Neural cell (in vitro differentiated cells): Measurements from ENCODE around the gene SH3D19. TPM values are rescaled to one million over a fixed set of nuclear protein-coding genes. Genes with fewer than 3 reads are reported as not detected.
"Not testable (repeated sequence)": the region's sequence is repeated elsewhere in the genome, so short reads cannot be mapped to it uniquely, and the experiment has no call there.

ENCODE experiments used
- H2AFZ ChIP-seq: fragments of 200-600, 300-800 bp; sonication (generic), shearing (Covaris generic); 2 replicates; pipeline ENCODE4 v1.6.0; 2014; ENCODE audit warnings: low read depth, mild to moderate bottlenecking, antibody characterized with exemption, low read length, moderate library complexity
- H3F3A ChIP-seq: fragments of 200-600 bp; shearing (Covaris generic); 2 replicates; pipeline ENCODE4 v1.6.1; 2016; ENCODE audit warnings: mild to moderate bottlenecking, moderate library complexity, mixed read lengths, antibody characterized with exemption, low read length; ENCODE audit not compliant: insufficient read depth, poor library complexity, severe bottlenecking
- H3K27ac ChIP-seq: fragments of 200-600, 300-800 bp; sonication (generic), shearing (Covaris generic); 2 replicates; pipeline ENCODE4 v1.5.1; 2014; ENCODE audit warnings: mild to moderate bottlenecking, low read length, moderate library complexity
- H3K27me3 ChIP-seq: fragments of 300-800, 200-600 bp; sonication (generic), shearing (Covaris generic); 2 replicates; pipeline ENCODE4 v1.6.0; 2014; ENCODE audit warnings: mild to moderate bottlenecking, low read depth, low read length, moderate library complexity; ENCODE audit not compliant: insufficient read depth
- H3K36me3 ChIP-seq: fragments of 300-800, 200-600 bp; sonication (generic), shearing (Covaris generic); 2 replicates; pipeline ENCODE4 v1.5.1; 2014; ENCODE audit warnings: mild to moderate bottlenecking, antibody characterized with exemption, low read length, moderate library complexity; ENCODE audit not compliant: insufficient read depth
- H3K4me2 ChIP-seq: fragments of 300-800, 200-600 bp; sonication (generic), shearing (Covaris generic); 2 replicates; pipeline ENCODE4 v1.6.0; 2014; ENCODE audit warnings: mild to moderate bottlenecking, low read length
- H3K4me3 ChIP-seq: fragments of 300-800, 200-600 bp; sonication (generic), shearing (Covaris generic); 2 replicates; pipeline ENCODE4 v1.5.1; 2014; ENCODE audit warnings: mild to moderate bottlenecking, low read length, moderate library complexity
- H3K79me2 ChIP-seq: fragments of 200-600 bp; shearing (Covaris generic); replicated peaks from 2 replicates; pipeline ENCODE4 v1.6.0; 2014; ENCODE audit warnings: mild to moderate bottlenecking, low read length, moderate library complexity; ENCODE audit not compliant: insufficient read depth
- H3K9ac ChIP-seq: fragments of 300-800, 200-600 bp; sonication (generic), shearing (Covaris generic); 2 replicates; pipeline ENCODE4 v1.6.1; 2016; ENCODE audit warnings: mild to moderate bottlenecking, low read length, mixed read lengths
- H3K9me2 ChIP-seq: fragments of 200-600 bp; shearing (Covaris generic); 2 replicates; pipeline ENCODE4 v1.6.1; 2016; ENCODE audit warnings: mild to moderate bottlenecking, low read length, mixed read lengths; ENCODE audit not compliant: insufficient read depth
- H3K9me3 ChIP-seq: fragments of 200-600, 300-800 bp; sonication (generic), shearing (Covaris generic); 2 replicates; pipeline ENCODE4 v1.6.1; 2016; ENCODE audit warnings: mild to moderate bottlenecking, mixed run types, low read length, moderate library complexity, mixed read lengths
- H4K20me1 ChIP-seq: fragments of 200-600 bp; shearing (Covaris generic); 2 replicates; pipeline ENCODE4 v1.6.1; 2016; ENCODE audit warnings: mild to moderate bottlenecking, mixed run types; ENCODE audit not compliant: insufficient read depth
- CTCF ChIP-seq: fragments of 450-650 bp; IDR thresholded peaks from 2 replicates; pipeline ENCODE4 v1.5.1; 2014; ENCODE audit warnings: antibody characterized with exemption, mild to moderate bottlenecking, moderate library complexity; ENCODE audit not compliant: poor library complexity, severe bottlenecking
- EP300 ChIP-seq: fragments of 450-650 bp; conservative IDR thresholded peaks from 2 replicates; pipeline ENCODE4 v1.6.1; 2014; ENCODE audit warnings: antibody characterized with exemption, mild to moderate bottlenecking, moderate library complexity; ENCODE audit not compliant: poor library complexity, severe bottlenecking
- EZH2 ChIP-seq: fragments of 200-600, 300-800 bp; shearing (Covaris generic), sonication (generic); IDR thresholded peaks from 2 replicates; pipeline ENCODE4 v1.6.1; 2014; ENCODE audit warnings: antibody characterized with exemption, low read length, borderline replicate concordance, mild to moderate bottlenecking; ENCODE audit not compliant: insufficient read depth, poor library complexity, severe bottlenecking
- MXI1 ChIP-seq: fragments of 450-650 bp; conservative IDR thresholded peaks from 2 replicates; pipeline ENCODE4 v1.6.1; 2014; ENCODE audit warnings: antibody characterized with exemption, mild to moderate bottlenecking; ENCODE audit not compliant: poor library complexity, severe bottlenecking
- POLR2AphosphoS5 ChIP-seq: IDR thresholded peaks from 2 replicates; pipeline ENCODE4 v1.6.1; 2012
- RAD21 ChIP-seq: fragments of 450-650 bp; conservative IDR thresholded peaks from 2 replicates; pipeline ENCODE4 v1.6.1; 2014; ENCODE audit warnings: antibody characterized with exemption, mild to moderate bottlenecking, moderate library complexity
- REST ChIP-seq: IDR thresholded peaks from 2 replicates; pipeline ENCODE4 v1.6.1; 2012; ENCODE audit warnings: borderline replicate concordance
- SMC3 ChIP-seq: fragments of 450-650 bp; conservative IDR thresholded peaks from 2 replicates; pipeline ENCODE4 v1.6.1; 2014; ENCODE audit warnings: antibody characterized with exemption, mild to moderate bottlenecking, moderate library complexity; ENCODE audit not compliant: poor library complexity
- TAF1 ChIP-seq: IDR thresholded peaks from 2 replicates; pipeline ENCODE4 v1.6.1; 2012; ENCODE audit warnings: low read depth
- polyA plus RNA-seq: library from polyadenylated mRNA; depleted of rRNA; stranded (reverse); fragments of >200 nt; gene quantifications from 2 replicates; pipeline ENCODE4 v1.2.3, GENCODE V29; 2014

Gene SH3D19
- polyA plus RNA-seq, 1 donor from 2014 or later = 0.46 TPM

- H3K4me3 ChIP-seq = no peak overlapping the region
- H3K9ac ChIP-seq = no peak overlapping the region
- no peak overlapping the region for H3K4me2 ChIP-seq
- H3K27ac ChIP-seq = no peak overlapping the region
- H3K27me3 ChIP-seq = no peaks in the 10 kb centered on the region
- TF ChIP-seq EZH2 (no peak), RAD21 (no peak), TAF1 (no peak), MXI1 (no peak), REST (no peak), SMC3 (no peak), CTCF (no peak), EP300 (no peak), POLR2AphosphoS5 (no peak)
- no peaks in the 10 kb centered on the region for H3K9me2 ChIP-seq
- no peaks in the 10 kb centered on the region for H3K9me3 ChIP-seq
- H3F3A ChIP-seq = no peaks in the 10 kb centered on the region
- H4K20me1 ChIP-seq = no peaks in the 10 kb centered on the region
- no peaks in the 10 kb centered on the region for H3K79me2 ChIP-seq
- H2AFZ ChIP-seq = no peak overlapping the region
- H3K36me3 ChIP-seq = no peaks in the 10 kb centered on the region
Observed at GRCh38 chr4:151256134-151256533, 69.3 kb downstream of the SH3D19 start.

GRCh38 chr4:151255680-151256079, 69.7 kb downstream of the SH3D19 start:
- H3K36me3 ChIP-seq, H3K27ac ChIP-seq, H3K9me3 ChIP-seq, H3K9me2 ChIP-seq, H3F3A ChIP-seq, H4K20me1 ChIP-seq, H3K9ac ChIP-seq, H3K4me2 ChIP-seq, H3K4me3 ChIP-seq, H2AFZ ChIP-seq, H3K27me3 ChIP-seq, H3K79me2 ChIP-seq: not testable (repeated sequence)

GRCh38 chr4:151255226-151255625, 70.2 kb downstream of the SH3D19 start:
- not testable (repeated sequence) for H3K4me2 ChIP-seq, H3F3A ChIP-seq, H3K9ac ChIP-seq, H3K9me3 ChIP-seq, H2AFZ ChIP-seq, H3K27ac ChIP-seq, H3K27me3 ChIP-seq, H4K20me1 ChIP-seq, H3K36me3 ChIP-seq, H3K79me2 ChIP-seq, H3K4me3 ChIP-seq, H3K9me2 ChIP-seq
